Choroid plexus epithelial cell (primary cell): ENCODE data around the gene CTCF.
A peak's percentile ranks its signal among the peaks of the same experiment; 100 is the strongest.

Experiments
- DNase-seq: peaks from one replicate; pipeline ENCODE4 v3.0.0-alpha.2; 2010; ENCODE audit warnings: low read depth
- H3K4me3 ChIP-seq: 2 replicates; pipeline ENCODE4 v1.5.1; 2011; ENCODE audit warnings: low read depth, mild to moderate bottlenecking, control low read depth, low read length, moderate library complexity
- TF ChIP-seq, protein P1 (sequence below): conservative IDR thresholded peaks from 2 replicates; pipeline ENCODE4 v1.5.1; 2011; ENCODE audit warnings: low read depth, mild to moderate bottlenecking, control low read depth, inconsistent platforms, low read length, moderate library complexity

CTCF gene

GRCh38 chr16:67661101-67661761 is 98.9 kb downstream of the CTCF start:
- H3K4me3 ChIP-seq = peak overlapping the region; percentile 44
- TF ChIP-seq, protein P1, sequence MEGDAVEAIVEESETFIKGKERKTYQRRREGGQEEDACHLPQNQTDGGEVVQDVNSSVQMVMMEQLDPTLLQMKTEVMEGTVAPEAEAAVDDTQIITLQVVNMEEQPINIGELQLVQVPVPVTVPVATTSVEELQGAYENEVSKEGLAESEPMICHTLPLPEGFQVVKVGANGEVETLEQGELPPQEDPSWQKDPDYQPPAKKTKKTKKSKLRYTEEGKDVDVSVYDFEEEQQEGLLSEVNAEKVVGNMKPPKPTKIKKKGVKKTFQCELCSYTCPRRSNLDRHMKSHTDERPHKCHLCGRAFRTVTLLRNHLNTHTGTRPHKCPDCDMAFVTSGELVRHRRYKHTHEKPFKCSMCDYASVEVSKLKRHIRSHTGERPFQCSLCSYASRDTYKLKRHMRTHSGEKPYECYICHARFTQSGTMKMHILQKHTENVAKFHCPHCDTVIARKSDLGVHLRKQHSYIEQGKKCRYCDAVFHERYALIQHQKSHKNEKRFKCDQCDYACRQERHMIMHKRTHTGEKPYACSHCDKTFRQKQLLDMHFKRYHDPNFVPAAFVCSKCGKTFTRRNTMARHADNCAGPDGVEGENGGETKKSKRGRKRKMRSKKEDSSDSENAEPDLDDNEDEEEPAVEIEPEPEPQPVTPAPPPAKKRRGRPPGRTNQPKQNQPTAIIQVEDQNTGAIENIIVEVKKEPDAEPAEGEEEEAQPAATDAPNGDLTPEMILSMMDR = no peak
- DNase-seq = peak; percentile 67

DNA sequence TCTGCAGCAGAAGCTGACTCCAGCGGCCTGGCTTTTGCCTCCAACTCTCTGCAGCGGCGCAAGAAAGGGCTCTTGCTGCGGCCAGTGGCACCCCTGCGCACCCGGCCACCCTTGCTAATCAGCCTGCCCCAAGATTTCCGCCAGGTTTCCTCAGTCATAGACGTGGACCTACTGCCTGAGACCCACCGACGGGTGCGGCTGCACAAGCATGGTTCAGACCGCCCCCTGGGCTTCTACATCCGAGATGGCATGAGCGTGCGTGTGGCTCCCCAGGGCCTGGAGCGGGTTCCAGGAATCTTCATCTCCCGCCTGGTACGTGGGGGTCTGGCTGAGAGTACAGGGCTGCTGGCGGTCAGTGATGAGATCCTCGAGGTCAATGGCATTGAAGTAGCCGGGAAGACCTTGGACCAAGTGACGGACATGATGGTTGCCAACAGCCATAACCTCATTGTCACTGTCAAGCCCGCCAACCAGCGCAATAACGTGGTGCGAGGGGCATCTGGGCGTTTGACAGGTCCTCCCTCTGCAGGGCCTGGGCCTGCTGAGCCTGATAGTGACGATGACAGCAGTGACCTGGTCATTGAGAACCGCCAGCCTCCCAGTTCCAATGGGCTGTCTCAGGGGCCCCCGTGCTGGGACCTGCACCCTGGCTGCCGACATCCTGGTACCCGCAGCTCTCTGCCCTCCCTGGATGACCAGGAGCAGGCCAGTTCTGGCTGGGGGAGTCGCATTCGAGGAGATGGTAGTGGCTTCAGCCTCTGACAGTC is 99.7 kb downstream of the CTCF start:
- TF ChIP-seq, protein P1 = no peak
- DNase-seq = no peak
- H3K4me3 ChIP-seq = no peak overlapping the region

DNA sequence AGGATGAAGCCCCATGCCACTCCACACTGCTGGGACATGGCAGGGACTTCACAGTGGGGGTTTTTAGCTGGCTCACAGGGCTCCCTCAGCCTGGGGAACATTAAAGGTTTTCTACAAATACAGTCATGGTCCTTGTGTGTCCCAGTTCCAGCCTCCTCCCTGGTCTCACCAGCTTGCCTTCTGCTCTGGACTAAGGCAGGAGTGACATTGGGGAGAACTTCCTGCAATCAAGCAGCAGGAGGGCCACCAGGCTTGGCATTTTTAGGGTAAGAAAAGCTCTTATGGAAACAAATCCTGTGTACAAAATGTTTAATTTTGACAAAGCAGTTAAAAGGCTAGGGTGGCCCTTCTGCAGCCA is 100.3 kb downstream of the CTCF start:
- no peak for DNase-seq
- TF ChIP-seq, protein P1 = no peak
- no peak overlapping the region for H3K4me3 ChIP-seq

GRCh38 chr16:67663151-67663876 is 101.0 kb downstream of the CTCF start:
- TF ChIP-seq, protein P1 = peak; percentile 59
- peak; percentile 35 for DNase-seq

DNA sequence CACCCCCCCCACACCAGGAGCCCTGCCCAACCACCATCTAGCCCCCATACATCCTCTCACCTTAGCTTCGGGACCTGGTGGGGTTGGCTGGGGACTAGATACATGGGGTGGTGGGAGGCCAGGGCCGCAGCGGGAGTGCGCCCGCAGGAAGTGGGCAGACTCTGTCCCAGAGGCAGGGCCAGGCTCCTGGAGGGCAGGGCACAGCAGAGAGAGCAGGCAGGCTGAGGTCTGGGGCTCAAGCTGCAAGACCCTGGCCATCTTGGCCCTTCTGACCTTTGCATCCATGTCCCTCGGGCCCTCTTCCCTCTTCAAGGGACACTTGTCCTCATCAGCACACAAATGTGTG is 101.5 kb downstream of the CTCF start:
- H3K4me3 ChIP-seq = no peak overlapping the region
- TF ChIP-seq, protein P1 = no peak
- DNase-seq = no peak

More at GRCh38 chr16:67663151-67663876, 101.0 kb downstream of the CTCF start:
- H3K4me3 ChIP-seq = no peak overlapping the region

- H3K4me3 ChIP-seq = no peak overlapping the region
- TF ChIP-seq, protein P1 = no peak
- no peak for DNase-seq
Measured at GRCh38 chr16:67664258-67664657, 101.9 kb downstream of the CTCF start.
